H9 (cell line): ENCODE results near the gene LETMD1. TPM values are rescaled to one million over a fixed set of nuclear protein-coding genes. Genes with fewer than 3 reads are reported as not detected.

Experiments
- DNase-seq: peaks from one replicate; pipeline ENCODE4 v3.0.0-alpha.2; 2017
- H2AFZ ChIP-seq: one replicate; pipeline ENCODE4 v1.6.1; 2013; ENCODE audit warnings: mild to moderate bottlenecking, low read length, control low read depth, moderate library complexity
- H2AK5ac ChIP-seq: 2 replicates; pipeline ENCODE4 v1.6.1; 2013; ENCODE audit warnings: low read length, control low read depth, mixed read lengths; ENCODE audit not compliant: insufficient read length
- H2BK120ac ChIP-seq: one replicate; pipeline ENCODE4 v1.6.1; 2013; ENCODE audit warnings: low read depth, mild to moderate bottlenecking, low read length, control low read depth, inconsistent platforms; ENCODE audit not compliant: poor library complexity, severe bottlenecking
- H2BK12ac ChIP-seq: 2 replicates; pipeline ENCODE4 v1.6.1; 2013; ENCODE audit warnings: low read length, control low read depth, mixed read lengths, low read depth; ENCODE audit not compliant: insufficient read length
- H2BK15ac ChIP-seq: 2 replicates; pipeline ENCODE4 v1.6.1; 2013; ENCODE audit warnings: low read depth, low read length, control low read depth
- H2BK20ac ChIP-seq: one replicate; pipeline ENCODE4 v1.6.1; 2013; ENCODE audit warnings: low read depth, mild to moderate bottlenecking, low read length, control low read depth, inconsistent platforms; ENCODE audit not compliant: poor library complexity, severe bottlenecking
- H2BK5ac ChIP-seq: 2 replicates; pipeline ENCODE4 v1.6.1; 2013; ENCODE audit warnings: low read length, control low read depth, mixed read lengths; ENCODE audit not compliant: insufficient read length
- H3K14ac ChIP-seq: 2 replicates; pipeline ENCODE4 v1.6.1; 2013; ENCODE audit warnings: low read length, control low read depth; ENCODE audit not compliant: insufficient read depth
- H3K18ac ChIP-seq: 2 replicates; pipeline ENCODE4 v1.6.1; 2013; ENCODE audit warnings: low read depth, mild to moderate bottlenecking, mixed read lengths, low read length, control low read depth; ENCODE audit not compliant: insufficient read length
- H3K23ac ChIP-seq: 2 replicates; pipeline ENCODE4 v1.6.1; 2013; ENCODE audit warnings: low read length, control low read depth, mixed read lengths, low read depth; ENCODE audit not compliant: insufficient read length
- H3K23me2 ChIP-seq: 2 replicates; pipeline ENCODE4 v1.6.1; 2013; ENCODE audit warnings: low read depth, mild to moderate bottlenecking, mixed read lengths, low read length, control low read depth; ENCODE audit not compliant: insufficient read length, poor library complexity, severe bottlenecking
- H3K27ac ChIP-seq: 2 replicates; pipeline ENCODE4 v1.5.1; 2013; ENCODE audit warnings: low read length, control low read depth, mixed read lengths, low read depth; ENCODE audit not compliant: insufficient read length
- H3K27me3 ChIP-seq: 2 replicates; pipeline ENCODE4 v1.6.1; 2013; ENCODE audit warnings: low read length, control low read depth, inconsistent platforms; ENCODE audit not compliant: insufficient read depth
- H3K4ac ChIP-seq: 2 replicates; pipeline ENCODE4 v1.6.1; 2013; ENCODE audit warnings: low read depth, mild to moderate bottlenecking, control low read depth, inconsistent platforms, low read length, moderate library complexity
- H3K4me1 ChIP-seq: 2 replicates; pipeline ENCODE4 v1.6.1; 2013; ENCODE audit warnings: low read length, control low read depth, inconsistent platforms; ENCODE audit not compliant: insufficient read depth
- H3K4me2 ChIP-seq: 2 replicates; pipeline ENCODE4 v1.6.1; 2013; ENCODE audit warnings: low read length, control low read depth, mixed read lengths; ENCODE audit not compliant: insufficient read length, insufficient read depth
- H3K56ac ChIP-seq: 2 replicates; pipeline ENCODE4 v1.6.1; 2013; ENCODE audit warnings: low read depth, mild to moderate bottlenecking, mixed read lengths, low read length, control low read depth; ENCODE audit not compliant: insufficient read length
- H3K79me1 ChIP-seq: 2 replicates; pipeline ENCODE4 v1.6.1; 2013; ENCODE audit warnings: low read depth, mild to moderate bottlenecking, moderate library complexity, low read length, control low read depth, inconsistent platforms; ENCODE audit not compliant: insufficient read depth, poor library complexity, severe bottlenecking
- H3K79me2 ChIP-seq: 2 replicates; pipeline ENCODE4 v1.6.1; 2013; ENCODE audit warnings: low read length, control low read depth, inconsistent platforms; ENCODE audit not compliant: insufficient read depth
- H3K9ac ChIP-seq: 2 replicates; pipeline ENCODE4 v1.6.1; 2013; ENCODE audit warnings: low read length, control low read depth, mixed read lengths; ENCODE audit not compliant: insufficient read length; ENCODE audit errors: extremely low read depth
- H3K9me3 ChIP-seq: one replicate; pipeline ENCODE4 v1.6.1; 2013; ENCODE audit warnings: low read depth, low read length, inconsistent platforms; ENCODE audit not compliant: control insufficient read depth
- H3T11ph ChIP-seq: one replicate; pipeline ENCODE4 v1.6.1; 2013; ENCODE audit warnings: mild to moderate bottlenecking, low read length, control low read depth, inconsistent platforms
- H4K20me1 ChIP-seq: one replicate; pipeline ENCODE4 v1.6.1; 2013; ENCODE audit not compliant: control insufficient read depth, insufficient read length, insufficient read depth
- H4K5ac ChIP-seq: 2 replicates; pipeline ENCODE4 v1.6.1; 2013; ENCODE audit warnings: low read depth, mild to moderate bottlenecking, mixed read lengths, low read length, control low read depth; ENCODE audit not compliant: insufficient read length
- H4K8ac ChIP-seq: replicated peaks from 2 replicates; pipeline ENCODE4 v1.6.1; 2013; ENCODE audit warnings: low read length, control low read depth, mixed read lengths, low read depth; ENCODE audit not compliant: insufficient read length
- H4K91ac ChIP-seq: 2 replicates; pipeline ENCODE4 v1.6.1; 2013; ENCODE audit warnings: low read depth, mild to moderate bottlenecking, moderate library complexity, mixed read lengths, low read length, control low read depth; ENCODE audit not compliant: insufficient read length
- H3K27ac Mint-ChIP-seq, 3 experiments: 2 replicates in 2 of 3; 3 replicates in 1 of 3; pipeline ENCODE4 v1.8.0; 2020 to 2021; ENCODE audit warnings: mixed read lengths in 3 of 3, mild to moderate bottlenecking in 1 of 3, moderate library complexity in 1 of 3
- H3K27me3 Mint-ChIP-seq: 2 replicates; pipeline ENCODE4 v1.8.0; 2021; ENCODE audit warnings: low read depth, mild to moderate bottlenecking, moderate library complexity, mixed read lengths
- H3K36me3 Mint-ChIP-seq, 3 experiments: 2 replicates in 2 of 3; 3 replicates in 1 of 3; pipeline ENCODE4 v1.8.0; 2020 to 2021; ENCODE audit warnings: low read depth in 3 of 3, mixed read lengths in 3 of 3; ENCODE audit not compliant: insufficient read depth in 1 of 3
- H3K4me1 Mint-ChIP-seq, 2 experiments: 2 replicates each; pipeline ENCODE4 v1.8.0; 2020; ENCODE audit warnings: mixed read lengths in 2 of 2
- H3K4me3 Mint-ChIP-seq, 2 experiments: 2 replicates in 1 of 2; 3 replicates in 1 of 2; pipeline ENCODE4 v1.8.0; 2020 to 2021; ENCODE audit warnings: mild to moderate bottlenecking in 2 of 2, mixed read lengths in 2 of 2, moderate library complexity in 1 of 2
- H3K9me3 Mint-ChIP-seq, 2 experiments: 2 replicates in 1 of 2; 3 replicates in 1 of 2; pipeline ENCODE4 v1.8.0; 2020; ENCODE audit warnings: mild to moderate bottlenecking in 2 of 2, mixed read lengths in 2 of 2, moderate library complexity in 1 of 2
- CTCF ChIP-seq: fragments of 200-600 bp; sonication (generic); conservative IDR thresholded peaks from 3 replicates; pipeline ENCODE4 v1.8.0; 2021; ENCODE audit warnings: antibody characterized with exemption, mild to moderate bottlenecking
- total RNA-seq: library from RNA; stranded (reverse); gene quantifications from 2 replicates; pipeline ENCODE4 v1.2.1, GENCODE V29; 2021

LETMD1 gene
- total RNA-seq, 1 experiment from 2014 or later, result 34.9 TPM

GRCh38 chr12:51017452-51017851, 30.7 kb upstream of the LETMD1 start:
- no peak overlapping the region for H4K5ac ChIP-seq
- H3K79me1 ChIP-seq, result peaks cover 10% of the 10 kb centered on the region
- Mint-ChIP-seq H3K4me3 (no peak overlapping the region), H3K9me3 (no peaks in the 10 kb centered on the region), H3K4me1 (peaks cover 21 to 22% of the 10 kb centered on the region in 2 experiments), H3K27ac (no peak overlapping the region), H3K36me3 (0 out of 7 replicates have a peak, but pooled peaks cover 0 to 2% (median 0%) of the 10 kb centered on the region in 3 experiments), H3K27me3 (no peaks in the 10 kb centered on the region)
- H4K91ac ChIP-seq, result no peak overlapping the region
- DNase-seq, result no peak
- TF ChIP-seq CTCF, result no peak
- H3K27me3 ChIP-seq, result no peaks in the 10 kb centered on the region
- no peak overlapping the region for H3K27ac ChIP-seq
- H3K9ac ChIP-seq, result no peak overlapping the region
- H3K4me1 ChIP-seq, result no peaks in the 10 kb centered on the region
- no peak overlapping the region for H3K4me2 ChIP-seq
- no peak overlapping the region for H2AFZ ChIP-seq
- H2BK12ac ChIP-seq, result no peak overlapping the region
- no peak overlapping the region for H3T11ph ChIP-seq
- peaks cover 7% of the 10 kb centered on the region; the same call in 1 of the 2 replicates for H3K79me2 ChIP-seq
- no peak overlapping the region for H3K23ac ChIP-seq
- H3K14ac ChIP-seq, result no peak overlapping the region
- no peak overlapping the region for H4K8ac ChIP-seq
- no peaks in the 10 kb centered on the region for H4K20me1 ChIP-seq
- H3K56ac ChIP-seq, result no peak overlapping the region
- no peaks in the 10 kb centered on the region for H3K9me3 ChIP-seq
- no peak overlapping the region for H2BK5ac ChIP-seq
- no peak overlapping the region for H2BK20ac ChIP-seq
- H3K4ac ChIP-seq, result no peak overlapping the region
- H2AK5ac ChIP-seq, result no peak overlapping the region
- no peak overlapping the region for H2BK15ac ChIP-seq
- H3K18ac ChIP-seq, result no peak overlapping the region
- H2BK120ac ChIP-seq, result no peak overlapping the region
- H3K23me2 ChIP-seq, result peaks cover 2% of the 10 kb centered on the region
